GM21528 (cell line): ENCODE results near the gene AP3D1.
"Not testable (repeated sequence)": the region's sequence is repeated elsewhere in the genome, so short reads cannot be mapped to it uniquely, and the experiment has no call there.

Source experiments
- ATAC-seq: cut with Tn5 transposase; IDR thresholded peaks from one replicate; pipeline ENCODE4 v1.9.1; 2021; ENCODE audit warnings: mild to moderate bottlenecking, moderate library complexity; ENCODE audit not compliant: unreplicated experiment, low FRiP score

Gene AP3D1

DNA sequence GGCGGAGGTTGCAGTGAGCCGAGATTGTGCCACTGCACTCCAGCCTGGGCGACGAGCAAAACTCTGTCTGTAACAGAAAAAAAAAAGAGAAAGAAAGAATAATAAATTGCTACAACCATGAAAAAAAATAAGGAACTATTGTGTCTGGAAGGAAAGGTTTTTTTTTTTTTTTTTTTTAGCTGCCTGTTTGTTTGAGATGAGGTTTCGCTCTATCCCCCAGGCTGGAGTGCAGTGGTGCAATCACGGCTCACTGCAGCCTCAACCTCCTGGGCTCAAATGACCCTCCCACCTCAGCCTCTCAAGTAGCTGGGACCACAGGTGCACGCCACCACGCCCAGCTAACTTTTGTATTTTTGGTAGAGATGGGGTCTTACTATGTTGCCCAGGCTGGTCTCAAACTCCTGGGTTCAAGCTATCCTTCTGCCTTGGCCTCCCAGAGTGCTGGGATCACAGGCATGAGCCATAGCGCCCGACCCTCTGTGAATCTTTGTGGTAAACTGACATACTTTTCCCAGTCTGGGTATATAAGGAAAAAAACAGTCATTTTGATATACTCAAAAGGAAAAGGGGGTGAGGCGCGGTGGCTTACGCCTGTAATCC lies 59.3 kb downstream of the AP3D1 start:
- ATAC-seq, result not testable (repeated sequence)

DNA sequence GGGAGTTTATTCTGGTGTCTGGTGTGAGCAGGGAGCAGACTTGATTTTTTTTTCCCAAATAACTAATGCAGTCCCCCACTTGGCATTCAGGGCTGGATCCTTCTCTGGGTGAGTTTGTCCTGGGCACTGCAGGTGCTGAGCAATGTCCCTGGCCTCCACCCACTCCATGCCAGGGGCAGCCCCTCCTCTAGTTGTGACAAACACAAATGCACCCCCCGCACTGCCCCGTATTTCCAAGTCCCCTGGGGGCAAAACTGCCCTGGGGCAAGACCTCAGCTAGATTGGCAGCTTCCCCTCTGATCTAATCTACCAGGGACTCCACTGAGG lies 61.7 kb downstream of the AP3D1 start:
- ATAC-seq, result no peak

GRCh38 chr19:2089001-2089711 lies 62.2 kb downstream of the AP3D1 start:
- no peak for ATAC-seq

- ATAC-seq, result no peak
Measured at GRCh38 chr19:2087621-2088100, 63.7 kb downstream of the AP3D1 start.

DNA sequence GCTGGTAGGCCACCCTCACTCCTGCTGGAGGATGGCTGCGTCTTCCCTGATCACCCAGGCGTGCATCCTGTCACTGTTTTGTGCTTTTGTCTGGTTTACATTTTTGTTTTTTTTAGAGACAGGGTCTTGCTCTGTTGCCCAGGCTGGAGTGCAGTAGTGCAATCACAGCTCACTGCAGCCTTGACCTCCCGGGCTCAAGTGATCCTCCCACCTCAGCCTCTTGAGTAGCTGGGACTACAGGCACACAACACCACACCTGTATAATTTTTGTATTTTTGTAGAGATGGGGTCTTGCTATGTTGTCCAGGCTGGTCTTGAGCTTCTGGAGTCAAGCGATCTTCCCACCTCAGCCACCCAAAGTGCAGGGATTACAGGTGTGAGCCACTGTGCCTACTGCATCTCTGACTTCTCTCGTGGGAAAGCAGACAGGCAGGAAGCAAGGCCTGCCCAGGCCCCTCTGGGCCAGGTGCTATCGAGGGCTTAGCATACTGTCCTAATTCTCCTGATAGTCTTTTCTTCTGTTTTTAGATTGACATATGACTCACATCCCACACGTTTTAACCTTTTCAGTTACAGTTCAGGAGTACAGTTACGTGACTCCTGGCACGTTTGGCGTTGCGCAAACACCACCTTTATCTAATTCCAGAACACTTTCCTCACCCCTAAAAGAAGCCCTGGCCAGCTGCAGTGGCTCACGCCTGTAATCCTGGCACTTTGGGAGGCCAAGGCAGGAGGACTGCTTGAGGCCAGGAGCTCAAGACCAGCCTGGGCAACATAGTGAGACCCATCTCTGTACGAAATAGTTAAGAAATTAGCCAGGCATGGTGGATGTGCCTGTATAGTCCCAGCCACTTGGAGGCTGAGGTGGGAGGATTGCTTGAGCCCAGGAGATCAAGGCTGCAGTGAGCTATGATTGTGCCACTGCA lies 64.4 kb downstream of the AP3D1 start:
- ATAC-seq, result not testable (repeated sequence)

DNA sequence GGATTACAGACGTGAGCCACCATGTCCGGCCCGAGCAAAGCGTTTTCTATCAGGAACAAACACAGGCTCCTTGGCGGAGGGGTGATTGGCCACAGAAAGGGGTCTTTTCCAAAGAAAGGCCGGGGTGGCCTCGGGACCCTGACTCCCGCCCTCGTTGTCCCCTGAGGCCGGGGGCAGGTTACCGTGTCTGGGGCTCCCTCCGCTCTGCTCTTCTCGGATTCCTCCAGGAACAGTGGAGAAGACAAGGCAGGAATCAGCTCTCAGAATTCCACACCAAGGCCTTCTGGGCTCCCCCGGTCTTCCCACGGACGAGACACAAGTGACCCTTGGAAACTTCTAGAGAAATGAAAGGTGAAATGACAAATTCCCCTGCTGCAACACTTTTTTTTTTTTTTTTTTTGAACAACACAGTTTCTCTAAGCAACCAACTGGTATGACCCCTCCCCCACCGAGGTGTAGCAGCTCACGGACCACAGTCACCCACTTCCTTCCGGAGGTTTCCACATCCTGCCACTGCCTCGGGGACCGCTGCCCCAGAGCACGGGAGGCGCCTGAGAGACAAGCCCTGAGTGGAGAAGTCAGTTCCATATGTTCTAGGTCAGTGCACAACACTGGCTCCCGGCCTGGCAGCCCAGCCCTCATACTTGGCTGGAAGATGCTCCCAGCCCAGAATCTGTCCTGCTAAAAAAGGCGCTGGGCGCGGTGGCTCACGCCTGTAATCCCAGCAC lies 66.2 kb downstream of the AP3D1 start:
- ATAC-seq, result no peak

GRCh38 chr19:2083174-2083854 lies 68.1 kb downstream of the AP3D1 start:
- no peak for ATAC-seq

GRCh38 chr19:2081873-2082810 lies 69.2 kb downstream of the AP3D1 start:
- no peak for ATAC-seq

GRCh38 chr19:2080336-2080988 lies 70.9 kb downstream of the AP3D1 start:
- no peak for ATAC-seq

GRCh38 chr19:2079865-2080301 lies 71.5 kb downstream of the AP3D1 start:
- no peak for ATAC-seq

GRCh38 chr19:2079076-2079864 lies 72.1 kb downstream of the AP3D1 start:
- ATAC-seq, result no peak

DNA sequence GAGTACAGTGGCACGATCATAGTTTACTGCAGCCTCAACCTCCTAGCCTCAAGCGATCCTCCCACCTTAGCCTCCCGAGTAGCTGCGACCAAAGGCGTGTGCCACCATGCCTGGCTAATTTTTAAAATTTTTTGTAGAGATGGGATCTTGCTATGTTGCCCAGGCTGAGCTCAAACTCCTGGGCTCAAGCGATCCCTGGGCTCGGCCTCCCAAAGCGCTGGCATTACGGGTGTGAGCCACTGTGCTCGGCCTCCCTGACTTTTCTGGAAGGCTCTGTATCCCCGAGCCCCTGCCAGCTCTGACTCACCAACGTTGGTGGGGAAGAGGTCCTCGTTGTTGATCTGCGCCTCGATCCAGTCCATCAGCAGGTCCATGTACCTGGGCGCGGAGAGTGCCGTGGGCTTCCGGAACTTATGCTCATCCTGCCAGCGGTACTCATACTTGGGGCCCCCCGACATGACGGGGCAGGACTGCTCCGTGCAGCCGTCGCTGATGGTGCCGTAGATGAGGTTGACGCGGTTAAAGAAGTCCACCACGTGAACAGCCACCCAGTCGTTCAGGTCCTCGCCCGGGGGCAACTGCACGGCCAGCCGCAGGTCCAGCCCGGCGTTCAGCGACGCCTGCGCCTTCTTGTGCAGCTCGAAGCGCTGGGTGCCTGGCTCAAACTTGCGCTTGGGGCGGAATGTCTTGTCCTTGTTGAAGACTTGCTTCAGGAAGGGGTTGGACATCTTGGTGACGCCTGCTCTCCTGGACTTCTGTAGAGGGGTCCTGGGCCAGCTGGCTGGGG lies 73.3 kb downstream of the AP3D1 start:
- ATAC-seq, result no peak

DNA sequence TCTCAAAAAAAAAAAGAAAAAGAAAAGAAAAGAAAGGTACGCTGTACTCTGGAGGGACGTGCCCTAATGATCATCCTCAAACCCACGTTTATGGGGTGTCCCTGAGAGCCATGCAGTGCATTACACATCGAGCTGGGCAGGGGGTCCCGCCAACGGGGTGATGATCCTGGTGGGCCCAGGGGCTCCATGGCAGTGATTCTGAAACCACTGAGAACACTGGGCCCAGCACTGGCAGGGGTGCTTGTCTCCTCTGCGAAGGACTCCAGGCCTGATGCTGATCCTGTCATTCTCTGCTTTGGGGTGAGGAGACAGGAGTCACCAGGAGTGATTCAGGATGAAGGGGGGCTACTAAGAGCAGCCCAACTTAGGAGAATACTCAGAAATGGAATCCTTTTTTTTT lies 74.0 kb downstream of the AP3D1 start:
- no peak for ATAC-seq

DNA sequence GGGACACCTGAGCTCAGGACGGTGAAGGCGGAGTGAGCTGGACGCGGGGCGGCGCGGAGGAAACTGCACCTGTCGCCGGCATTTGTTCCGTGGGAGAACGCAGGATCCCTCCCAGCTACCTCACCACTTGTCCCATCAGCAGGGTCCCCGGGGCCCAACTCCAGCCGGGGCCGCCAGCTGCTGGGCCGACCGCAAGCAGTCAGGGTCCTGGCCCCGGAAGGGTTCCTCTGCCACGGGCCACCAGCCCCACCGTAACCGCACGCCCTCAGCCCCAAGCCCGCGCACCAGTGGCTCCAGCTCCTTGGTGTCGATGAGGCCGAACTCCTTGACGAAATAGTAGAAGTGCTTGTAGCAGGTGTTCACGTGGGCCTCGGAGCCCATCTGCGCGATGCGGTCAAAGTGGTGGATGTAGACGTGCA lies 74.8 kb downstream of the AP3D1 start:
- no peak for ATAC-seq

- ATAC-seq, result no peak
Measured at GRCh38 chr19:2072757-2073551, 78.4 kb downstream of the AP3D1 start.
